ENCODE measurements around the gene CMIP. TPM values are rescaled to one million over a fixed set of nuclear protein-coding genes. Genes with fewer than 3 reads are reported as not detected.

The CMIP gene
- total RNA-seq, 2 experiments from 2014 or later = 57.1 to 58.3 TPM

GRCh38 chr16:81431554-81432353 is 12.9 kb upstream of the CMIP start:
- Mint-ChIP-seq H3K36me3 (ENCODE audit: low read depth) (no peaks in the 10 kb centered on the region), H3K9me3 (no peaks in the 10 kb centered on the region), H3K4me3 (no peak overlapping the region), H3K4me1 (peaks cover 8% of the 10 kb centered on the region), H3K27me3 (peaks cover 12% of the 10 kb centered on the region), H3K27ac (no peak overlapping the region)
- ChIA-PET POLR2A (no interaction called here), CTCF (no interaction called here)
- DNase-seq = no peak

- Mint-ChIP-seq H3K4me1 (peaks cover 12% of the 10 kb centered on the region), H3K9me3 (no peaks in the 10 kb centered on the region), H3K36me3 (ENCODE audit: low read depth) (no peaks in the 10 kb centered on the region), H3K4me3 (no peak overlapping the region), H3K27ac (no peak overlapping the region), H3K27me3 (peaks cover 22% of the 10 kb centered on the region)
- ChIA-PET POLR2A (no interaction called here), CTCF (interaction anchor here (1.1 kb wide), 1 partner anchor 29 kb away, joined by 4 read pairs; no protein-coding TSS in a partner anchor)
- no peak for DNase-seq
These were observed 11.6 kb upstream of the CMIP start for GRCh38 chr16:81432937-81433557.

GRCh38 chr16:81435103-81435502 is 9.5 kb upstream of the CMIP start:
- Mint-ChIP-seq H3K27ac (no peak overlapping the region), H3K4me3 (no peak overlapping the region), H3K36me3 (ENCODE audit: low read depth) (no peaks in the 10 kb centered on the region), H3K9me3 (no peaks in the 10 kb centered on the region), H3K4me1 (peaks cover 21% of the 10 kb centered on the region), H3K27me3 (peaks cover 30% of the 10 kb centered on the region)
- ChIA-PET POLR2A (no interaction called here), CTCF (no interaction called here)
- no peak for DNase-seq

DNA sequence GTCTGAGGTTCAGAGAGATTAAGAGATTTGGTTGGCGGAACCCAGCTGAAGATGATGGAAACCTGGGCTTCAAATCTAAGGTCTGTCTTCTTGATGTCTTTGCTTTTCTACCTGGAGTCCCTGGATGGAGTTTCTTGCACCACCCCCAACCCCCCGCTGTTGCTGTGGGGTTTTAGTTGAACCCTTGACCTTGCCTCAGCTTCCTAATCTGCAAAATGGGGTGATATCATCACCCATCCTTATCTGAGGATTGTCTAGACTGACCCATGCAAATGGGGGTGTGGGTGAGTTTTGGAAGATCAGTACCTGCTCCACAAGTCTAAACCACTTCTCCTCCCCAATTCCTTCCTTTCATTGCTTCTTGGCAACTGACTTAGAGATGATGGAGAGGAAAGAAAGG is 9.0 kb upstream of the CMIP start:
- Mint-ChIP-seq H3K4me1 (peaks cover 21% of the 10 kb centered on the region), H3K36me3 (ENCODE audit: low read depth) (no peaks in the 10 kb centered on the region), H3K27me3 (peaks cover 33% of the 10 kb centered on the region), H3K4me3 (no peak overlapping the region), H3K27ac (no peak overlapping the region), H3K9me3 (no peaks in the 10 kb centered on the region)
- POLR2A ChIA-PET = no interaction called here
- DNase-seq = no peak
- CTCF ChIA-PET = no interaction called here

GRCh38 chr16:81436386-81436785 is 8.2 kb upstream of the CMIP start:
- H3K9me3 Mint-ChIP-seq = no peaks in the 10 kb centered on the region
- DNase-seq = no peak
- H3K4me1 Mint-ChIP-seq = peaks cover 19% of the 10 kb centered on the region
- H3K27ac Mint-ChIP-seq = no peak overlapping the region
- CTCF ChIA-PET = no interaction called here
- POLR2A ChIA-PET = no interaction called here
- no peak overlapping the region for H3K4me3 Mint-ChIP-seq
- H3K27me3 Mint-ChIP-seq = peaks cover 40% of the 10 kb centered on the region
- no peaks in the 10 kb centered on the region for H3K36me3 Mint-ChIP-seq (ENCODE audit: low read depth)

GRCh38 chr16:81437865-81438264 is 6.7 kb upstream of the CMIP start:
- POLR2A ChIA-PET = no interaction called here
- CTCF ChIA-PET = no interaction called here
- Mint-ChIP-seq H3K4me3 (no peak overlapping the region), H3K27me3 (peaks cover 52% of the 10 kb centered on the region), H3K36me3 (ENCODE audit: low read depth) (no peaks in the 10 kb centered on the region), H3K4me1 (peaks cover 20% of the 10 kb centered on the region), H3K27ac (no peak overlapping the region), H3K9me3 (no peaks in the 10 kb centered on the region)
- no peak for DNase-seq

DNA sequence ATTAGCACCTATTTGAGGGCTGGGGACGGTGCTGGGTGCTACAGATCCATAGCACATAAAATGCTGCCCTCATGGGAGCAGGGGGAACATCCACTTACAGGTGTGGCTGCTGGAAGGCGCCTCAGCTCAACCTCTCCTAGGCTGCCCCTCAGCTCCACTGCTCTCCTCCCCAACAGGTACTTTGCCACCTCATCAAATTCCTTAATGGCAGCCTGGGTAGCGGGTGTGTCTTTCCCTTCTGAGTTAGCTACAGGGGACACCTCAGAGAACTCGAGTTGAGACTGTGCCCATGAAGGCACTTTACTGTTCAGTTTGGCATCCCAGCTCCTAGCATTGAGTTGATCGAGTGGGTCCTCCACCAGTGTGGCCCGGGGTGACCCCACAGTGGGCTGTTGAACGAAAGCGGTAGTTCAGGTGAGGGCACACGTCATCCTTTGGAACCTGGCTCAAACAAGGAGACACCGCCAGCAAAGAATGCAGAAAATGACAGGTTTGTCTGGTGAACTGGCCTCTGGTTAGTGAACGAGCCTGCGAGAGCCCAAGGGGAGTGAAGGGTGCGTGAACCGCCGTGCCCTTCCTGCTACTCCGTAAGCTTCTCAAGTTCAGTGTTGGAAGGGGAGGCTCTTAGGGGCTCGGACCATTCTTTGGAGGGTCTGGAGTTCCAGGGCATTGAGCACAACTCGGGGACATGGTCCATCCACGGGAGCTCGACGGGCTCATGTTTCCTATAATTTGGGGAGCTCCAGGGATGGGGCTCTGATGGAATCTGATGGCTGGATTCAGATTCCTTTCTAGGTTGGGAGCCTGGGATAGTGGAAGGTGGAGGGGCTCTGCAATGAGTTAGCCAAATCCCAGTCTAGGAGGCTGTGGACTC is 3.5 kb upstream of the CMIP start:
- ChIA-PET CTCF (no interaction called here), POLR2A (interaction anchor here (1.0 kb wide), 1 partner anchor 40 kb away, joined by 3 read pairs; no protein-coding TSS in a partner anchor)
- peaks cover 31% of the 10 kb centered on the region for H3K4me1 Mint-ChIP-seq
- no peaks in the 10 kb centered on the region for H3K9me3 Mint-ChIP-seq
- H3K36me3 Mint-ChIP-seq (ENCODE audit: low read depth) = peaks cover 4% of the 10 kb centered on the region
- DNase-seq = no peak
- no peak overlapping the region for H3K27ac Mint-ChIP-seq
- H3K4me3 Mint-ChIP-seq = no peak overlapping the region
- H3K27me3 Mint-ChIP-seq = peaks cover 59% of the 10 kb centered on the region

- ChIA-PET CTCF (interaction anchor here (1.2 kb wide), 1 partner anchor 43 kb away, joined by 3 read pairs; no protein-coding TSS in a partner anchor), POLR2A (no interaction called here)
- H3K27ac Mint-ChIP-seq = no peak overlapping the region
- no peak for DNase-seq
- no peak overlapping the region for H3K4me3 Mint-ChIP-seq
- peaks cover 52% of the 10 kb centered on the region for H3K27me3 Mint-ChIP-seq
- H3K9me3 Mint-ChIP-seq = no peaks in the 10 kb centered on the region
- H3K36me3 Mint-ChIP-seq (ENCODE audit: low read depth) = peaks cover 10% of the 10 kb centered on the region
- H3K4me1 Mint-ChIP-seq = peaks cover 40% of the 10 kb centered on the region
These were observed 2.2 kb upstream of the CMIP start for GRCh38 chr16:81442220-81442915.

DNA sequence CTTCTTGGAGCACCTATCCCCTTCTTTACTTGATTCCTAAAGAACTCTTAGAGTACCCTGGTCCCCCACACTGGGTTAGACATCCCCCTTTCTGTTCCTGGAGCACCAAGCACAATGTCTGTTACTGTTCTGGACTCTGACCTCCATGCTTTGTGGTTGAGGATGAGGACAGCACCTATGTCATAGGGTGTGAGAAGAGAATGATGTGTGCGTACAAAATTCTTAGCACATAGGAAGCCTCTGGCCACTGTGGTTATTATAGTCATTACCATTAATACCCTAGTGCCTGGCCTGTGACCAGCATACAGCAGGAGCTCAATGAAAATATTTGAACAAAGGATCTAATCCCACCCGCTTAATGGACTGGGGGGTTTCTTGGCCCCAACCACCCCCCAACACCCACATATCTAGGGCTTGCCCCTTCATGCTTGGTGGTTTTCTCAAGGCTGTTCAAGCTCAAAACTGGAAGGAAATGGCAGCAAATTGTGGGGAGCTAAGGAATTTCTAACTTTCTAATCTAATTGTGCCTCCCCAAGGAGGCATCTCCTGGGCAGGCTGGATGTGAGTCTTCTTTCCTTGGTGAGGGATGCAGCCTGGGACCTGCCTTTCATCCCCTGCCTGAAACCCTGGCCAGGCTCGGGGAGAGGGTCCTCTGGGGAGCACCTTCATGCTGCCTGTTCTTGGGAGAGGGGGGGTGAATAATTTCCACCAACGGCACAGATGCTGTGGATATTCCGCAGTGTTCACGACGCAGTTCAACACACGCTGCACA is 1.5 kb upstream of the CMIP start:
- CTCF ChIA-PET = interaction anchor here (1.2 kb wide), 1 partner anchor 43 kb away, joined by 3 read pairs; no protein-coding TSS in a partner anchor
- no peaks in the 10 kb centered on the region for H3K9me3 Mint-ChIP-seq
- peak overlapping the region; percentile 74 for H3K4me3 Mint-ChIP-seq
- H3K27ac Mint-ChIP-seq = peak overlapping the region; percentile 69
- H3K4me1 Mint-ChIP-seq = peaks cover 40% of the 10 kb centered on the region
- peaks cover 13% of the 10 kb centered on the region for H3K36me3 Mint-ChIP-seq (ENCODE audit: low read depth)
- no peak for DNase-seq
- H3K27me3 Mint-ChIP-seq = peaks cover 45% of the 10 kb centered on the region
- POLR2A ChIA-PET = interaction anchor here (1.0 kb wide), 1 partner anchor 27 kb away, joined by 4 read pairs; no protein-coding TSS in a partner anchor

DNA sequence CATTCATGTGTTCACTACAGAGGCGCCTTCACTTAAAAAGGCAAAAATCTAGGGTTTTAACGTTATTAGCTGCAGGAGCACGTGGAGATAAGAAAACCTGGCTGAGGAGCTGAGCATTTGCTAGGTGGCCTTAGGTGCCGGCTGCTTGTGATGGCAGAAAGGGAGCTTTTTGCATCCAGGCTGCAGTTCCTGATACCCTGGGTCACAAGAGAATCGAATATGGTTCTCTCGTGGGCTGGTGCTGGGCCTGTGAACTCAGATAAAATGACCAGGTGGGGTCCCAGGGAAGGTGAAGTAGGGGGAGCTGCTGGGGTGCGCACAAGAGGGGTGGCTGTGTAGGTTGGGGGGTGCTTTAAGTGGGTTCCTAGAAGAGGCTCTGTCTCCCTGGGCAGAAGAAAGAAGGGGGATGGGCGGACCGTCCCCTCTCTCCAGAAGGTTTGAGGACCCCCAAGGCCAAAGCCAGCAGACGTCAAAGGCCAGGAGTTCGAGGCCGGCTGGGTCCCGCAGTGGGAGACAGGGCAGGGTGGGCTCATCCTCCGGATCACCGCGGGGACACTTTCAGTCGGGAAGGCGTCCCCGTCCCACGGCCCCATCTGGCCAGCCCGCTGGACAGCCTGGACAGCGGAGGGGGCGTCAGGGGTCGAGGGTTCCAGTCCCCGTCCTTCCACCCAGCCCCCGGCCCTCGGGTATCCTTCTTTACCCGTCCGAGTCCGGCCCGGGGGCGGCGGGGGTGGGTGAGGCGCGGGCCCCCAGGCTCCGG is 740 bp upstream of the CMIP start:
- CTCF ChIA-PET = interaction anchor here (1.2 kb wide), 1 partner anchor 42 kb away, joined by 3 read pairs; no protein-coding TSS in a partner anchor
- no peaks in the 10 kb centered on the region for H3K9me3 Mint-ChIP-seq
- peaks cover 14% of the 10 kb centered on the region for H3K36me3 Mint-ChIP-seq (ENCODE audit: low read depth)
- H3K27ac Mint-ChIP-seq = peak overlapping the region; percentile 69
- peaks cover 39% of the 10 kb centered on the region for H3K4me1 Mint-ChIP-seq
- POLR2A ChIA-PET = interaction anchor here (1.0 kb wide), 1 partner anchor 26 kb away, joined by 4 read pairs; no protein-coding TSS in a partner anchor
- H3K4me3 Mint-ChIP-seq = peak overlapping the region; percentile 74
- peaks cover 39% of the 10 kb centered on the region for H3K27me3 Mint-ChIP-seq
- no peak for DNase-seq

- H3K4me1 Mint-ChIP-seq = peaks cover 45% of the 10 kb centered on the region
- H3K4me3 Mint-ChIP-seq = peak overlapping the region; percentile 83
- CTCF ChIA-PET = interaction anchor here (0.8 to 1.0 kb wide), 2 partner anchors 13 to 79 kb away, joined by 3 read pairs; no protein-coding TSS in a partner anchor
- no peaks in the 10 kb centered on the region for H3K9me3 Mint-ChIP-seq
- peaks cover 18% of the 10 kb centered on the region for H3K36me3 Mint-ChIP-seq (ENCODE audit: low read depth)
- POLR2A ChIA-PET = interaction anchor here (0.8 to 2.8 kb wide), 6 partner anchors 14 to 171 kb away, joined by 3 to 23 read pairs (median 4); partner anchors contain the start of gene GAN
- peaks cover 28% of the 10 kb centered on the region for H3K27me3 Mint-ChIP-seq
- DNase-seq = peak; percentile 58
- peak overlapping the region; percentile 80 for H3K27ac Mint-ChIP-seq
These were observed 744 bp downstream of the CMIP start for GRCh38 chr16:81445143-81445961.
